NCI-H1105 (cell line): ENCODE data around the gene TM7SF2.

ENCODE experiments used
- DNase-seq: peaks from one replicate; lab custom pipeline; 2025; lab: John Stamatoyannopoulos, UW

The TM7SF2 gene

DNA sequence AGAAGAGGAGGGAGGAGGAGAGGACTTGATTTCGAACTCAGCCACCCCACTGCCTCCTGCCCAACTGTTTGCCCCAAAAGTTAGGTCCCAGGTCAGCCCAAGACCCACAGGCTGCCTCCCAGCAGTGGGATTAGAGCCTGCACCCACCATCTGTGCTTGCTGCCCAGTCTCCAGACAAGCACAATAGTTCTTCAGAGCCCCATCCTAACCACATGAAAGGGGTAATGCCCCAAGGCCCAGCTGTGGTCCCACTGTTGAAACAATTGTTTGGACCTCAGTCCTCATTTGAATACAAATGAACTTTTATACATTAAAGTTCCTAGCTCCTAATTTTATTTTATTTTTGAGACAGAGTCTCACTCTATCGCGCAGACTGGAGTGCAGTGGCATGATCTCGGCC lies 21.0 kb upstream of the TM7SF2 start:
- no peak for DNase-seq

DNA sequence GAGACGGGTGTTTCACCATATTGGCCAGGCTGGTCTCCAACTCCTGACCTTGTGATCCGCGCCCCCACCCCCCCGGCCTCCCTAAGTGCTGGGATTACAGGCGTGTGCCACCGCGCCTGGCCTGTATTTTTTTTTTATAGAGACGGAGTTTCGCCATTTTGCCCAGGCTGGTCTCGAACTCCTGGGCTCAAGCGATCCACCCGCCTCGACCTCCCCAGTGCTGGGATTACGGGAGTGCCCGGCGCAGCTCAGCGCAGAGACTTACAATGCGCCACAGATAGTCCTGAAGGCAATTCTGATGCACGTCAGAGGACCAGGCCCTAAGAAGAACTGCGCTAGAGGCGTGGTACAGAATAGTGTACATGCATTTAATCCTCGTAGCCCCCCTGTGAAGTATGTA lies 16.2 kb upstream of the TM7SF2 start:
- no peak for DNase-seq

GRCh38 chr11:65095974-65096806 lies 15.5 kb upstream of the TM7SF2 start, which contains the start of gene VPS51:
Gene VPS51, plus strand, starts transcription at chr11:65096214. Its CDS starts 37 bp downstream, at chr11:65096251.
- DNase-seq: peak; percentile 85

- DNase-seq: no peak
Observed at GRCh38 chr11:65096926-65097325, 14.7 kb upstream of the TM7SF2 start.

DNA sequence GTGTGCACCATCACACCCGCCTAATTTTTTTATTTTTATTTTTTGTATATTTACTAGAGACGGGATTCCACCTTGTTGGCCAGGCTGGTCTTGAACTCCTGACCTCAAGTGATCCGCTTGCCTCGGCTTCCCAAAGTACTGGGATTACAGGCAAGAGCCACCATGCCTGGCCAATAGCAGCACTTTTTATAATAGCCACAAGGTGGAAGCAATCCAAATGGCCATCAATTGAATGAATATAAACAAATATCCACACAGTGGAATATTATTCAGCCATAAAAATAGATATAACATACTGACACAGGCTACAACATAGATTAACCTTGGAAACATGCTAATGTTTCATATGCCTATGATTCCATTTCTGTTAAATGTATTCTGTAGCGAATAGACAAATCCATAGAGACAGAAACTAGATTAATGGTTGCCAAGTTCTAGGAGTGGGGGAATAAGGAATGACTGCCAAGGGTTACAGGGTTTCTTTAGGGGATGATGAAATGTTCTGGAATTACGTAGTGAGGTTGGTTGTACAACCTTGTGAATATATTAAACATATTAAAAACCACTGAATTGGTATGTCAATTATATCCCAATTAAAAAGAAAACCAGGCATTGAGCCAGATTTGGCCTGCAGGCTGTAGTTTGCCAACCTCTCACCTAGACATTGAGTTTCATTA lies 10.9 kb upstream of the TM7SF2 start:
- DNase-seq: no peak

DNA sequence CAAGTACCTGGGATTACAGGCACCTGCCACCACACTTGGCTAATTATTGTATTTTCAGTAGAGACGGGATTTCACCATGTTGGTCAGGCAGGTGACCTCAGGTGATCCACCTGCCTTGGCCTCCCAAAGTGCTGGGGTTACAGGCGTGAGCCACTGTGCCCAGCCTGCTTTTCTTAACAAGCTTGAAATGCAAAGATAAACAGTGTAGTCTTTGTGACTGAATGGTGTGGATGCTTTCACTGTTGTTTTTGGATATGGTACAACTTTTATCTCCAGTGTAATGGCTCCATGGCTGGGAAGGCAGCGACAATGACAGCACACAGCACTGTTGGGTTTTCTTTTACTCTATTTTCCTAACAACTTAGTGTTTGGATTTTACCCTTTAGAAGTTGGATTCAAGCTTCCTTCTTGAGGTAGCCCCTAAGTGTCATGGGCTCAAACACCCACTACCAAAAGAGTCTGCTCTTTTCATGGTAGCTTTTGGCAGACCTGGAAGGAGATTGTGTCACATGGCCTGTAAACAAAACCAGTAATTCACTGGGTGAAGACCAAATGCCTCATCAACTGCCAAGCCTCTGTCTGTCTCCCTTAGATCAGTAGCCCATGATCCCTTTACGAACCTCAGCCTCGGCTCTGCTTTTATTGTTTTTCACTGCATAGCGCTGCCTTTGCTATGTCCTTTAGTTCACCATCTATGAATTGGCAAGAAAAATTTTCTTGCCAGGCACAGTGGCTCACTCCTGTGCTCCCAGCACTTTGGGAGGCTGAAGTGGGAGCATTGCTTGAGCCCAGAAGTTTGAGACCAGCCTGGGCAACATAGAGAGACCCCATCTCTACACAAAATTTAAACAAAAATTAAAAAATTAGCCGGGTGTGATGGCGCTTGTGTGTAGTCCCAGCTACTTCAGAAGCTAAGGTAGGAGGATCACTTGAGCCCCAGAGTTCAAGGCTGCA lies 9.3 kb upstream of the TM7SF2 start:
- no peak for DNase-seq

DNA sequence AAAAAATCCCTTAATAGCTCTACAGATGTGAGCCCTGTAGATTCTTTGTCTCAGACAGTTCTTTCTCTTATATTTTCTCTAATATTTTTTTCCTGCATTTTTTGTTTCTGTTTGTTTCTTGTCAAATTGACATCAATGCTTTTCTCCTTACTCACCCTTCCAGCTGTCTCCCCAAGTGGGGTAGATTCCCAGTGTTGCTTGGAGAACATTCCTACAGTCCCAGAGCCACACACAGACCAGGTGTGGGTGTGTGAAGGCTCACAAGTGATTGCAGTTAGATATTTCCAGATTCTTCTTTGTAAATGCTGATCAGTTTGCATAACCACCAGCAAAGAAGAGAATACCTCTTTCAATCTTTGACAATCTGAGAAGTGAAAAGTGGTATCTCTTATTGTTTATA lies 8.2 kb upstream of the TM7SF2 start:
- no peak for DNase-seq

DNA sequence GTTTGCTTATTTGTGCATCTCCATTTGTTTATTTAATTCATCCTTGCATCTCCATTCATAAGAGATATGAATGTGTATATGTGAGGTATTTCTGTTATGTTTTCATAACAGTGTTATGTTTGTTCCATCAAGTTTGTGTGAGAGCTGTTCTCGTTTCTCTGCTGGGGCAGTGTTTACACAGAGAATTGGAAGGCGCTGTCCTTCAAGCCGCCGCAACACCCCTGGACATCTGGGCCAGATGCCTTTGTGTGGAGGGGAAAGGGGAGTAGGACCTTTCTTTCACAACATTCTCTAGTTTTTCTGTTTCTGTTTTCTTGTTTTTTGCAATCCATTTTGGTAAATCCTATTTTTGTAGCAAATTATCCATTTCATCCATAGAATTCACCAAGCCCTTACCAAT lies 7.0 kb upstream of the TM7SF2 start:
- DNase-seq: no peak

DNA sequence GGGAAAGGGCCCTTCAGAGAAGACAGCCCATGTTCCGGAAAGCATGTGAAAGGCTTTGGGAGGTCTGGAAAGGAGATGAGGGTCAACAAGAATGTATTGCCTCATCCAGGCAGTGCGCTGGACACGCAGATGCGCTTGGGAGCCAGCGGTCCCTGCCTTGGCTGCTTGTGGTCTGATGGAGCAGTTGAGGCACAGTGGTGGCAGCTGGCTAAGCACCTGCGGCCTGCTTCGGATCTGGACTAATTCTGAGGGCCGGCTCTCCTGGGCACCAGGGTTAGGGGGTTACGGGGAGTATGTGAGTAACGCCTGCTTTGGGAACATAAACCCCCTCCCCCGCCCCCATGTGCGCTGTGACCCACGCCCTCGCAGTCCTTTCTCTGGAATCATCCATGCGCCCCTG lies 4.6 kb upstream of the TM7SF2 start:
- DNase-seq: no peak

- DNase-seq: no peak
Observed at GRCh38 chr11:65107751-65108468, 3.8 kb upstream of the TM7SF2 start.

- no peak for DNase-seq
Observed at GRCh38 chr11:65108469-65109123, 3.1 kb upstream of the TM7SF2 start.

DNA sequence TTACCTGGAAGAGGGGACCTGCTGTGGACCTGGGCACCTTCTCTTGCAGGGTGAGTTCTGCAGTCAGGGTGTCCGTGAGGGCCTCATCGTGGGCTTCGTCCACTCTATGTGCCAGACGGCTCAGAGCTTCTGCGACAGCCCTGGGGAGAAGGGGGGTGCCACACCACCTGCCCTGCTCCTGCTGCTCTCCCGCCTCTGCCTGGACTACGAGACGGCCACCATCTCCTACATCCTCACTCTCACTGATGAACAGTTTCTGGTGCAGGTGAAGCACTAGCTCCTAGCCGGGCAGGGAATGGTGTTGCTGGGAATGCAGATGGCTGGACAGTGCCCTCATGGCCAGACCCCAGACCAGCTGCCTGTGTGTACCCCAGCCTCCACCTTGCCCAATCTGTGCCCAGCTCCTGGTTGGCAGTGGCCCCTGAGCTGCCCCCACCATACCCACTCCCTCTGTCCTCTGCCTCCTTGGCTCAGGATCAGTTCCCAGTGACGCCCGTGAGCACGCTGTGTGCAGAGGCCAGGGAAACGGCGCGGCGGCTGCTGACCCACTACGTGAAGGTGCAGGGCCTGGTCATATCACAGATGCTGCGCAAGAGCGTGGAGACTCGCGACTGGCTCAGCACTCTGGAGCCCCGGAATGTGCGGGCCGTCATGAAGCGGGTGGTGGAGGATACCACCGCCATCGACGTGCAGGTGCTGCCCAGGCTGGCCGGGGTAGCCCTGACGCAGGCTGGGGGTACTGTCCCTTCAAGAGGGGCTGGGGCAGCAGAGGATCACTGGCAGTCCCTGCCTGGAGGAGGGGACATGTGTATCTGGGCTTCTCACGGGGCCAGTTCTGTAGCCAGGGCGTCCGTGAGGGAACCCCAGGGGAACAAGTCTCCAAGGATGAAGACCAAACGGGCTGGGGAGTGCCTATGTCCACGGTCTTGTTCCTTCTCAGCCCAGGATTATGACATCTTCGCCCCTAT lies 2.2 kb upstream of the TM7SF2 start:
- no peak for DNase-seq

DNA sequence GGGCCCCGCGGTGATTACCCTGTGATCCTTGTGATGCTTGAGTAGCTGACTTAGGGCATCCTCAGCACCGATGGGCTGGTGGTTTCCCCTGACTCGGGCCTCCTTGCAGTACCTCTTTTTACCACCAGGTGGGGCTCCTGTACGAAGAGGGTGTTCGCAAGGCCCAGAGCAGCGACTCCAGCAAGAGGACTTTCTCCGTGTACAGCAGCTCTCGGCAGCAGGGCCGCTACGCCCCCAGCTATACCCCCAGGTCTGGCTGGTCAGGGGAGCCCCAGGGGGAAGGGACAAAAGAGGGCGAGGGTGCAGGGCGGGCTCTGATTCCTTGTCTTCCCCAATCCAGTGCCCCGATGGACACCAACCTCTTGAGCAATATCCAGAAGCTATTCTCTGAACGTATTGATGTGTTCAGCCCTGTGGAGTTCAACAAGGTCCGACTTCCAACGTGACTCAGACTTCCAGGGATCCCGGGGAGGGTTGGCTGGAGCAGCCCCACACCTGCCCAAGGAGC lies 1.3 kb upstream of the TM7SF2 start:
- DNase-seq: peak; percentile 77

GRCh38 chr11:65111159-65111743 lies 421 bp upstream of the TM7SF2 start:
- no peak for DNase-seq

- DNase-seq: peak; percentile 30
Observed at GRCh38 chr11:65112546-65113360, 1.1 kb downstream of the TM7SF2 start.

GRCh38 chr11:65113361-65113756 lies 1.7 kb downstream of the TM7SF2 start:
- DNase-seq: no peak

GRCh38 chr11:65113839-65114238 lies 2.2 kb downstream of the TM7SF2 start:
- DNase-seq: no peak

DNA sequence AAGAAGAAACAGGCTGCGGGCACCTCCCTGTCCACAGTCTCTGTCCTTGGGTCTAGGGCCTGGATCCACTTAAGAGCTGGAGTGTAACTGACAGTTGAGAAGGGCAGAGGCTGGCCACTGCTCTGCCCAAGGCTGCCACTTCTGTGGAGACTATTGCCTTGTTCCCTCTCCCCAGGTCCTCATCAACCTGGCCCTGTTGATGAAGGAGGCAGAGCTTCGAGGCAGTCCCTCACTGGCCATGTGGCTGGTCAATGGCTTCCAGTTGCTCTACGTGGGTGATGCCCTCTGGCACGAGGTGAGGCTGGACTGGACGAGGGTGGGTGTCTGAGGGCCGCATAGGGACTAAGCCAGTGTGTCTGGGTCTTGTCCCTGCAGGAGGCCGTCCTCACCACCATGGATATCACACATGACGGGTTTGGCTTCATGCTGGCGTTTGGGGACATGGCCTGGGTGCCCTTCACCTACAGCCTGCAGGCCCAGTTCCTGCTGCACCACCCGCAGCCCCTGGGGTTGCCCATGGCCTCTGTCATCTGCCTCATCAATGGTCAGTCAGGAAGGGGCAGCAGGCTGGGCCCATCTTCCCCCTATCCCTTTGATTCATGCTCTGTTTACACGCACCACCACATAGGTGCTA lies 3.0 kb downstream of the TM7SF2 start:
- no peak for DNase-seq
